HCT116 (cell line): ENCODE results near the gene SDK1. TPM values are rescaled to one million over a fixed set of nuclear protein-coding genes. Genes with fewer than 3 reads are reported as not detected.

Experiments used
- ATAC-seq: fragments of 200-7000 bp; cut with Tn5 transposase; 2 replicates; pipeline ENCODE4 v1.9.1; 2020; ENCODE audit warnings: mild to moderate bottlenecking, moderate library complexity
- BruUV-seq: library from RNA; stranded (reverse); fragments of 400-500 nt; replicated peaks from 2 replicates; lab custom pipeline; 2021; lab: Mats Ljungman, UMichigan
- CTCF ChIA-PET: fragments of 300-600 bp; sonication (Branson Sonifier 250); formaldehyde crosslinking; loops from one replicate; lab custom pipeline; 2021; ENCODE audit warnings: antibody characterized with exemption; lab: Charles Lee
- POLR2A ChIA-PET: fragments of 300-600, 350-600 bp; sonication (Branson Sonifier 250); formaldehyde crosslinking; loops from one replicate; lab custom pipeline; 2021; ENCODE audit warnings: antibody characterized with exemption; lab: Charles Lee
- RAD21 ChIA-PET, 2 experiments: fragments of 300-600 bp; sonication (Branson Sonifier 250); formaldehyde crosslinking; loops; one replicate each; lab custom pipeline; 2023; ENCODE audit warnings: low total read pairs in 2 of 2; ENCODE audit not compliant: uncharacterized antibody in 2 of 2, unreplicated experiment in 2 of 2, low non-redundant PET in 1 of 2; lab: Charles Lee
- DNase-seq: peaks from one replicate; pipeline ENCODE4 v3.0.0-alpha.2; 2010; ENCODE audit warnings: low read depth, low spot score
- H2AFZ ChIP-seq: fragments of 200-600 bp; shearing (Covaris generic), sonication (generic); 2 replicates; pipeline ENCODE4 v1.6.1; 2017; ENCODE audit warnings: low read depth, mixed run types, mixed read lengths, antibody characterized with exemption, low read length; ENCODE audit not compliant: poor library complexity, severe bottlenecking
- H3K27ac ChIP-seq: 2 replicates; pipeline ENCODE4 v1.5.1; 2012; ENCODE audit warnings: low read depth, low read length
- H3K27me3 ChIP-seq: fragments of 200-600 bp; sonication (generic); 2 replicates; pipeline ENCODE4 v1.6.1; 2016; ENCODE audit warnings: mixed run types, low read length, mixed read lengths; ENCODE audit not compliant: insufficient read depth
- H3K36me3 ChIP-seq, 2 experiments: fragments of 200-500 bp in 1 of 2; fragments of 200-600 bp in 1 of 2; sonication (Bioruptor generic) in 1 of 2; sonication (generic) in 1 of 2; 2 replicates each; pipeline versions ENCODE4 v1.5.1 to v1.6.1; 2014 to 2016; ENCODE audit warnings: low read length in 2 of 2, inconsistent platforms in 1 of 2, mixed read lengths in 1 of 2, mixed run types in 1 of 2; ENCODE audit not compliant: insufficient read depth in 2 of 2, control insufficient read depth in 1 of 2
- H3K4me1 ChIP-seq, 2 experiments: fragments of 200-600 bp in 1 of 2; sonication (generic) in 1 of 2; 2 replicates each; pipeline versions ENCODE4 v1.5.1 to v1.6.1; 2012 to 2017; ENCODE audit warnings: low read length in 2 of 2, inconsistent platforms in 1 of 2, mild to moderate bottlenecking in 1 of 2, mixed read lengths in 1 of 2, mixed run types in 1 of 2, moderate library complexity in 1 of 2; ENCODE audit not compliant: insufficient read depth in 2 of 2, control insufficient read depth in 1 of 2
- H3K4me2 ChIP-seq: fragments of 200-600 bp; sonication (generic); 2 replicates; pipeline ENCODE4 v1.6.1; 2017; ENCODE audit warnings: mixed run types, low read length, mixed read lengths
- H3K4me3 ChIP-seq, 2 experiments: fragments of 200-600 bp in 1 of 2; sonication (generic) in 1 of 2; replicated peaks in 1 of 2; 2 replicates each; pipeline ENCODE4 v1.5.1; 2011 to 2016; ENCODE audit warnings: low read length in 2 of 2, control low read depth in 1 of 2, low read depth in 1 of 2, mild to moderate bottlenecking in 1 of 2, mixed read lengths in 1 of 2, mixed run types in 1 of 2
- H3K79me2 ChIP-seq: fragments of 200-600 bp; sonication (generic); 2 replicates; pipeline ENCODE4 v1.6.1; 2017; ENCODE audit warnings: mild to moderate bottlenecking, mixed run types, low read length, moderate library complexity, mixed read lengths; ENCODE audit not compliant: insufficient read depth
- H3K9ac ChIP-seq: fragments of 200-600 bp; sonication (generic); 2 replicates; pipeline ENCODE4 v1.6.1; 2016; ENCODE audit warnings: low read length, mixed read lengths
- H3K9me2 ChIP-seq: fragments of 200-600 bp; sonication (generic), shearing (Covaris generic); 2 replicates; pipeline ENCODE4 v1.6.1; 2017; ENCODE audit warnings: mixed run types, mild to moderate bottlenecking, moderate library complexity; ENCODE audit not compliant: insufficient read depth
- H3K9me3 ChIP-seq, 2 experiments: fragments of 200-500 bp in 1 of 2; fragments of 200-600 bp in 1 of 2; sonication (Bioruptor generic) in 1 of 2; sonication (generic) in 1 of 2; 2 replicates each; pipeline ENCODE4 v1.6.1; 2014 to 2017; ENCODE audit warnings: low read length in 2 of 2, mixed read lengths in 2 of 2, inconsistent platforms in 1 of 2, low read depth in 1 of 2, mild to moderate bottlenecking in 1 of 2, mixed run types in 1 of 2, moderate library complexity in 1 of 2; ENCODE audit not compliant: control insufficient read depth in 1 of 2, insufficient read depth in 1 of 2
- H4K20me1 ChIP-seq: fragments of 200-600 bp; sonication (generic), shearing (Covaris generic); 2 replicates; pipeline ENCODE4 v1.6.1; 2017; ENCODE audit warnings: mixed run types, mild to moderate bottlenecking, moderate library complexity; ENCODE audit not compliant: insufficient read depth
- ELF1 ChIP-seq: IDR thresholded peaks from 2 replicates; pipeline ENCODE4 v1.6.1; 2012; ENCODE audit warnings: low read depth, borderline replicate concordance
- EZH2phosphoT487 ChIP-seq: fragments of 200-600 bp; IDR thresholded peaks from 2 replicates; pipeline ENCODE4 v1.6.1; 2018; ENCODE audit warnings: antibody characterized with exemption, borderline replicate concordance
- FOSL1 ChIP-seq: IDR thresholded peaks from 2 replicates; pipeline ENCODE4 v1.6.1; 2012; ENCODE audit warnings: low read depth
- JUND ChIP-seq: IDR thresholded peaks from 2 replicates; pipeline ENCODE4 v1.6.1; 2012
- MAX ChIP-seq: IDR thresholded peaks from 2 replicates; pipeline ENCODE4 v1.6.1; 2012
- POLR2AphosphoS5 ChIP-seq: IDR thresholded peaks from 2 replicates; pipeline ENCODE4 v1.6.1; 2011; ENCODE audit warnings: mild to moderate bottlenecking, low read depth, low read length, moderate library complexity
- RAD21 ChIP-seq: IDR thresholded peaks from 2 replicates; pipeline ENCODE4 v1.6.1; 2012; ENCODE audit warnings: low read depth, mild to moderate bottlenecking
- REST ChIP-seq: IDR thresholded peaks from 2 replicates; pipeline ENCODE4 v1.6.1; 2012; ENCODE audit warnings: low read depth
- SIN3A ChIP-seq: IDR thresholded peaks from 2 replicates; pipeline ENCODE4 v1.6.1; 2012; ENCODE audit warnings: low read depth
- SP1 ChIP-seq: IDR thresholded peaks from 2 replicates; pipeline ENCODE4 v1.6.1; 2012; ENCODE audit warnings: low read depth
- ZFX ChIP-seq: fragments of 450-650 bp; IDR thresholded peaks from 2 replicates; pipeline ENCODE4 v1.6.1; 2017
- intact Hi-C: fragments of 100-400 bp; cut with micrococcal nuclease; formaldehyde crosslinking; loops from 2 replicates; pipeline ENCODE4 v1.10.0; 2022
- total RNA-seq: library from RNA; stranded (reverse); gene quantifications from one replicate; pipeline ENCODE4 v1.2.1, GENCODE V29; 2021; ENCODE audit not compliant: unreplicated experiment

Gene SDK1
- total RNA-seq, 1 experiment from 2014 or later = 0.05 TPM

- Histone ChIP-seq H3K27ac (no peak overlapping the region), H3K36me3 (no peaks in the 10 kb centered on the region), H3K9me3 (no peaks in the 10 kb centered on the region), H3K4me2 (no peak overlapping the region), H2AFZ (no peak overlapping the region), H3K4me3 (no peak overlapping the region), H4K20me1 (no peaks in the 10 kb centered on the region), H3K4me1 (no peaks in the 10 kb centered on the region), H3K79me2 (no peaks in the 10 kb centered on the region), H3K27me3 (peaks cover 26% of the 10 kb centered on the region), H3K9me2 (no peaks in the 10 kb centered on the region), H3K9ac (no peak overlapping the region)
- ATAC-seq (no peak), DNase-seq (no peak)
- ChIA-PET RAD21 (no interaction called here), CTCF (no interaction called here), POLR2A (no interaction called here)
- intact Hi-C loops = no loop called here
- TF ChIP-seq JUND = no peak
- BruUV-seq = no TSS peak
These were observed 216.3 kb downstream of the SDK1 start for GRCh38 chr7:3517344-3517743.

GRCh38 chr7:3518546-3518945 is 217.5 kb downstream of the SDK1 start:
- CTCF ChIA-PET = no interaction called here
- H3K9me2 ChIP-seq = no peaks in the 10 kb centered on the region
- H3K27ac ChIP-seq = no peak overlapping the region
- H4K20me1 ChIP-seq = no peaks in the 10 kb centered on the region
- no peak overlapping the region for H3K4me2 ChIP-seq
- H3K27me3 ChIP-seq = peaks cover 33% of the 10 kb centered on the region
- no peaks in the 10 kb centered on the region for H3K36me3 ChIP-seq
- H3K4me1 ChIP-seq = no peaks in the 10 kb centered on the region
- DNase-seq (no peak), ATAC-seq (no peak)
- RAD21 ChIA-PET = no interaction called here
- no peak for TF ChIP-seq SP1
- TF ChIP-seq POLR2AphosphoS5 = no peak
- TF ChIP-seq JUND = no peak
- no peak overlapping the region for H3K4me3 ChIP-seq
- H3K9me3 ChIP-seq = no peaks in the 10 kb centered on the region
- no TSS peak for BruUV-seq
- POLR2A ChIA-PET = no interaction called here
- H3K9ac ChIP-seq = no peak overlapping the region
- H3K79me2 ChIP-seq = no peaks in the 10 kb centered on the region
- intact Hi-C loops = no loop called here
- H2AFZ ChIP-seq = no peak overlapping the region

- ATAC-seq (no peak), DNase-seq (no peak)
- no TSS peak for BruUV-seq
- H3K9me3 ChIP-seq = no peaks in the 10 kb centered on the region
- no peak overlapping the region for H3K4me3 ChIP-seq
- H3K4me2 ChIP-seq = no peak overlapping the region
- intact Hi-C loops = no loop called here
- no peaks in the 10 kb centered on the region for H3K9me2 ChIP-seq
- no peaks in the 10 kb centered on the region for H4K20me1 ChIP-seq
- POLR2A ChIA-PET = no interaction called here
- H3K27ac ChIP-seq = no peak overlapping the region
- no peaks in the 10 kb centered on the region for H3K4me1 ChIP-seq
- H3K27me3 ChIP-seq = peaks cover 39% of the 10 kb centered on the region
- H3K79me2 ChIP-seq = no peaks in the 10 kb centered on the region
- RAD21 ChIA-PET = no interaction called here
- H3K9ac ChIP-seq = no peak overlapping the region
- H2AFZ ChIP-seq = no peak overlapping the region
- H3K36me3 ChIP-seq = no peaks in the 10 kb centered on the region
- CTCF ChIA-PET = no interaction called here
- TF ChIP-seq MAX (no peak), ELF1 (no peak), ZFX (no peak), POLR2AphosphoS5 (no peak), REST (no peak), RAD21 (no peak), SP1 (no peak), SIN3A (no peak), EZH2phosphoT487 (no peak), FOSL1 (no peak)
These were observed 219.2 kb downstream of the SDK1 start for GRCh38 chr7:3520206-3520605.
